Upper lobe of right lung (tissue), 1 donor: ENCODE data around the gene NLRP3. TPM values are rescaled to one million over a fixed set of nuclear protein-coding genes. Genes with fewer than 3 reads are reported as not detected.
"Not testable (repeated sequence)": the region's sequence is repeated elsewhere in the genome, so short reads cannot be mapped to it uniquely, and the experiment has no call there.

Source experiments
- ATAC-seq: fragments of 200-7000 bp; cut with Tn5 transposase; one replicate; pipeline ENCODE4 v1.9.1; 2020; ENCODE audit warnings: mild to moderate bottlenecking, moderate library complexity
- DNase-seq: peaks from one replicate; pipeline ENCODE4 v3.0.0-alpha.2; 2020
- H3K27ac ChIP-seq: fragments of 200-600 bp; one replicate; pipeline ENCODE4 v1.8.0; 2022
- H3K27me3 ChIP-seq: fragments of 200-600 bp; one replicate; pipeline ENCODE4 v1.8.0; 2022; ENCODE audit warnings: mild to moderate bottlenecking
- H3K36me3 ChIP-seq: fragments of 200-600 bp; one replicate; pipeline ENCODE4 v1.8.0; 2022
- H3K4me1 ChIP-seq: fragments of 200-600 bp; one replicate; pipeline ENCODE4 v1.8.0; 2022
- H3K4me3 ChIP-seq: fragments of 200-600 bp; one replicate; pipeline ENCODE4 v1.8.0; 2022; ENCODE audit warnings: mild to moderate bottlenecking
- H3K9me3 ChIP-seq: fragments of 200-600 bp; one replicate; pipeline ENCODE4 v1.8.0; 2022
- intact Hi-C: fragments of 100-400 bp; cut with DNase I; formaldehyde crosslinking; loops from one replicate; pipeline ENCODE4 v1.11.0; 2022
- total RNA-seq: library from RNA; stranded (reverse); fragmentation: NEBNext Ultra II Directional; extraction: Animal tissue kit (Norgen Biotek cat#: 25700); gene quantifications from one replicate; pipeline ENCODE4 v1.2.1, GENCODE V29; 2021
- TF ChIP-seq, protein P1 (sequence below): fragments of 200-600 bp; IDR thresholded peaks from one replicate; pipeline ENCODE4 v1.8.0; 2022; ENCODE audit warnings: antibody characterized with exemption
- donor health status: DM: no; HTN: yes; CAD: no; lungs with severe emphysema.

Gene NLRP3
- total RNA-seq, 1 donor from 2014 or later = 4.9 TPM

DNA sequence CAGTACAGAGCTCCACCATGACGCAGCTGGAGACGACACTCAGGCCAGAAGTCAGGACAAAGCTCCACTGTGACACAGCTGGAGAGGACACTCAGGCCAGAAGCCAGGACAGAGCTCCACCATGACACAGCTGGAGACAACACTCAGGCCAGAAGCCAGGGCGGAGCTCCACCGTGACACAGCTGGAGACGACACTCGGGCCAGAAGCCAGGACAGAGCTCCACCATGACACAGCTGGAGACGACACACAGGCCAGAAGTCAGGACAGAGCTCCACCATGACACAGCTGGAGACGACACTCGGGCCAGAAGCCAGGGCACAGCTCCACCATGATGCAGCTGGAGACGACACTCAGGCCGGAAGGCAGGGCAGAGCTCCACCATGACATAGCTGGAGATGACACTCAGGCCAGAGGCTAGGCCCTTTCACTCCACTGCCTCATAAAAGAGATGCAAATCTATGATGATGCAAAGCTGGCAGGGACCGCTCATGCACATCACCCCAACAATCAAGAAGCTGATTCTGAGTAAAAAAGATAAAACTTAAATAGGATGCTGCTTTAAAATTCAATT, 55.6 kb downstream of the NLRP3 start:
- Histone ChIP-seq H3K4me3 (no peak overlapping the region), H3K36me3 (no peaks in the 10 kb centered on the region), H3K9me3 (no peaks in the 10 kb centered on the region), H3K27me3 (no peaks in the 10 kb centered on the region), H3K4me1 (no peaks in the 10 kb centered on the region), H3K27ac (no peak overlapping the region)
- DNase-seq (no peak), ATAC-seq (no peak)
- TF ChIP-seq, protein P1, sequence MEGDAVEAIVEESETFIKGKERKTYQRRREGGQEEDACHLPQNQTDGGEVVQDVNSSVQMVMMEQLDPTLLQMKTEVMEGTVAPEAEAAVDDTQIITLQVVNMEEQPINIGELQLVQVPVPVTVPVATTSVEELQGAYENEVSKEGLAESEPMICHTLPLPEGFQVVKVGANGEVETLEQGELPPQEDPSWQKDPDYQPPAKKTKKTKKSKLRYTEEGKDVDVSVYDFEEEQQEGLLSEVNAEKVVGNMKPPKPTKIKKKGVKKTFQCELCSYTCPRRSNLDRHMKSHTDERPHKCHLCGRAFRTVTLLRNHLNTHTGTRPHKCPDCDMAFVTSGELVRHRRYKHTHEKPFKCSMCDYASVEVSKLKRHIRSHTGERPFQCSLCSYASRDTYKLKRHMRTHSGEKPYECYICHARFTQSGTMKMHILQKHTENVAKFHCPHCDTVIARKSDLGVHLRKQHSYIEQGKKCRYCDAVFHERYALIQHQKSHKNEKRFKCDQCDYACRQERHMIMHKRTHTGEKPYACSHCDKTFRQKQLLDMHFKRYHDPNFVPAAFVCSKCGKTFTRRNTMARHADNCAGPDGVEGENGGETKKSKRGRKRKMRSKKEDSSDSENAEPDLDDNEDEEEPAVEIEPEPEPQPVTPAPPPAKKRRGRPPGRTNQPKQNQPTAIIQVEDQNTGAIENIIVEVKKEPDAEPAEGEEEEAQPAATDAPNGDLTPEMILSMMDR = no peak
- intact Hi-C loops = no loop called here

DNA sequence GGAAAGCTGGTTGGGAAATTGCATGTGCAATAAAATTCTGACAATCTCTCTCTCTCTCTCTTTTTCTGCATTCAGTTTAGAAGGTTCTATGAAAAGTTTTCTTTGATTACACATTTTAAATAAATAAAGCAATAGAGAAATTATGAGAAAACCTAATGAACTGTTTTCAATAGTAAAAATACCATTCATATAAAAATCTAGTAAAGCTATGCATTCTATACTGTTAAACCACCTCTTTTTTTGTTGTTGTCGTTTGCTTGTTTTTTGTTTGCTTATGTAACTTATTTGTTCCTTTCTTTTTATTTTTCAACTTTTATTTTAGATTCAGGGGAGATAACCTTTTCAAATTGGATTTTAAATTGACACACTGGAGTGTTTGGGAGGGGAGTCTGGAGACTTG, 56.1 kb downstream of the NLRP3 start:
- TF ChIP-seq, protein P1 = no peak
- ATAC-seq = no peak
- intact Hi-C loops = no loop called here
- Histone ChIP-seq H3K36me3 (no peaks in the 10 kb centered on the region), H3K27me3 (no peaks in the 10 kb centered on the region), H3K27ac (no peak overlapping the region), H3K9me3 (no peaks in the 10 kb centered on the region), H3K4me3 (no peak overlapping the region), H3K4me1 (no peaks in the 10 kb centered on the region)
- DNase-seq = no peak

DNA sequence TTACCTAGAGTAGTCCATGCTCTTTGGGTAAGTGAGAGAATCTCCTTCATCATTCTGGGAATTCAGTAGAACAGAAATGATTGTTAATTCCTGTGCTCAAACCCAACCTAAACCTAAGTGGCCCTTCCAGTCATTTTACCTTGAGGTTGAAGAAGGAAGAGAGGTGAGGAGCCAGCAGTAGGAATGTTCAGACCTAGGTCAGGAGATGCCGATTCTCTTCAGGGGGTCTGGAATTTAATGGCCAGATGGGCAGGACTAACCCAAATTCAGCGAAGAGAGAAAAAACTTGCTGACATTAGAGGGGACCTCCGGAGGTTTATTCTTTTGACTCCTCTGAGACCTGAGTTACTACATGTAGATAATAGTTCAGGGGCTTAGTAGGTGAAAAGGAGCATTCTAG, 58.4 kb downstream of the NLRP3 start:
- ATAC-seq = no peak
- TF ChIP-seq, protein P1 = no peak
- Histone ChIP-seq H3K27ac (no peak overlapping the region), H3K27me3 (no peaks in the 10 kb centered on the region), H3K9me3 (no peaks in the 10 kb centered on the region), H3K4me1 (no peaks in the 10 kb centered on the region), H3K4me3 (no peak overlapping the region), H3K36me3 (no peaks in the 10 kb centered on the region)
- DNase-seq = no peak
- intact Hi-C loops = no loop called here

DNA sequence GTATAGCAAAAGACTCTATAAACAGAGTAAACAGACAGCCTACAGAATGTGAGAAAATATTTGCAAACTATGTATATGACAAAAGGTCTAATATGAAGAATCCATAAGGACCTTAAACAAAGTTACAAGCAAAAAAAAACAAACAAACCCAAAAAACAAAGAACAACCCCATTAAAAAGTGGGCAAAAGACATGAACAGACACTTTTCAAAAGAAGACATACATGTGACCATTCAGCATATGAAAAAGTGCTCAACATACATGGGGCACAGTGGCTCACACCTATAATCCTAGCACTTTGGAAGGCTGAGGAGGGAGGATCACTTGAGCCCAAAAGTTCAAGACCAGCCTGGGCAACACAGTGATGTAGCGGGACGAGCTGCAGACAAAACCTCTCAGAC, 59.8 kb downstream of the NLRP3 start:
- Histone ChIP-seq H3K27ac (no peak overlapping the region), H3K4me1 (no peaks in the 10 kb centered on the region), H3K27me3 (no peaks in the 10 kb centered on the region), H3K36me3 (no peaks in the 10 kb centered on the region), H3K4me3 (no peak overlapping the region), H3K9me3 (no peaks in the 10 kb centered on the region)
- DNase-seq = no peak
- TF ChIP-seq, protein P1 = no peak
- intact Hi-C loops = no loop called here
- ATAC-seq = no peak

DNA sequence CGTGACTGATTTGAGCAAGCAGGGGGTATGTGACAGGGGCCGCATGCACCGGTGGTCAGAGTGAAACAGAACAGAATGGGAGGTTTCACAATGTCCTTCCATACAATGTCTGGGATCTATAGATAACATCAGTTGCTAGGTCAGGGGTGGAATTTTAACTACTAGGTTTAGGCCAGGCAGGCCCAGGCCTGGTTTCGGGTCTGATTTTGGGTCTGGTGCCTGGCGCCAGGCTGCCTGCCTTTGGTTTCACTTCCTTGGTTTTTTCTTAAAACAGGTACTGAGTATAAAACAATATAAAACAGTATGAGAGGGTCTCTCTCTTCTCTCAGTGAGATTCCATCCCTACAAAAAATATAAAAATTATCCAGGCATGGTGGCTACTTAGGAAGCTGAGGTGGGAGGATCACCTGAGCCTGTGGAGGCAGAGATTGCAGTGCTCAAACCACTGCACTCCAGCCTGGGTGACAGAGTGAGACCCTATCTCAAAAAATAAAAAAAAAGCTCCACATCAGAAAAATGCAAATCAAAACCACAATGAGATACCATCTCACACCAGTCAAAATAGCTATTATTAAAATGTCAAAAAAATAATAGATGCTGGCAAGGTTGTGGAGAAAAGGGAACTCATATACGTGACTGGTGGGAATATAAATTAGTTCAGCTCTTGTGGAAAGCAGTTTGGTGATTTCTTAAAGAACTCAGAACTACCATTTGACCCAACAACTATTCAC, 60.5 kb downstream of the NLRP3 start:
- H3K4me3 ChIP-seq, DNase-seq, ATAC-seq, H3K36me3 ChIP-seq, H3K27ac ChIP-seq, H3K4me1 ChIP-seq, intact Hi-C loops, H3K27me3 ChIP-seq, H3K9me3 ChIP-seq: not testable (repeated sequence)

DNA sequence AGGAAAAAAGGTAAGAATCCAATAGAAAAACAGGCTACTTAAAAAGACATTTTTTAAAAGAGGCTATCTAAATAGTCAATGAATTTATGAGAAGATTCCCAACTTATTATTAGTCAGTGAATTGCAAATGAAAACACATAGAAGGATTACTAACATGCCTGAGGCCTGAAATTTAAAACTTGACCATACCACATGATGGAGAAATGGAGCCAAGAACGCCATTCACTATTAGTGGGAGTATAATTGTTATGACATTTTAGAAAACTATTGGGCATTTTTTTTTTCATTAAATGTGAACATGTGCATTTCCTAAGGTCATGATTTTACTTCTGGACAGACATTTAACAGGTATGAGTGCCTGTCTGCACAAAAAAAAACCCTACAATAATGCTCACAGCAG, 66.8 kb downstream of the NLRP3 start:
- no peak for ATAC-seq
- TF ChIP-seq, protein P1 = no peak
- no peak overlapping the region for H3K27ac ChIP-seq

More for the DNA sequence above, 66.8 kb downstream of the NLRP3 start:
- Histone ChIP-seq H3K4me1 (no peaks in the 10 kb centered on the region), H3K27me3 (no peaks in the 10 kb centered on the region), H3K36me3 (no peaks in the 10 kb centered on the region), H3K4me3 (no peak overlapping the region), H3K9me3 (no peaks in the 10 kb centered on the region)
- no peak for DNase-seq
- intact Hi-C loops = no loop called here
